GM12878 (cell line): Measurements from ENCODE around the gene RAPGEF6. TPM values are rescaled to one million over a fixed set of nuclear protein-coding genes. Genes with fewer than 3 reads are reported as not detected.

Experiments
- ATF7 ChIP-seq: fragments of 450-650 bp; IDR thresholded peaks from 2 replicates; pipeline ENCODE4 v1.6.1; 2016; ENCODE audit warnings: low read depth, mild to moderate bottlenecking
- DPF2 ChIP-seq: fragments of 450-650 bp; IDR thresholded peaks from 2 replicates; pipeline ENCODE4 v1.6.1; 2017; ENCODE audit warnings: mild to moderate bottlenecking
- FOXM1 ChIP-seq: IDR thresholded peaks from 2 replicates; pipeline ENCODE4 v1.6.1; 2012; ENCODE audit warnings: low read depth, mild to moderate bottlenecking, inconsistent platforms, low read length, moderate library complexity
- GABPA ChIP-seq: IDR thresholded peaks from 2 replicates; pipeline ENCODE4 v1.6.1; 2014; ENCODE audit warnings: antibody characterized with exemption, low read depth, mild to moderate bottlenecking, inconsistent platforms
- NR2C1 ChIP-seq: fragments of 450-650 bp; IDR thresholded peaks from 2 replicates; pipeline ENCODE4 v1.6.1; 2017; ENCODE audit warnings: antibody characterized with exemption, mild to moderate bottlenecking, moderate library complexity
- PAX5 ChIP-seq: IDR thresholded peaks from 2 replicates; pipeline ENCODE4 v1.6.1; 2011; ENCODE audit warnings: low read depth, low read length, borderline replicate concordance
- RCOR1 ChIP-seq: conservative IDR thresholded peaks from 2 replicates; pipeline ENCODE4 v1.6.1; 2012; ENCODE audit warnings: low read depth, low read length, improper control_type of control experiment
- RELA ChIP-seq: fragments of 450-650 bp; IDR thresholded peaks from 2 replicates; pipeline ENCODE4 v1.8.0; 2014; ENCODE audit warnings: borderline replicate concordance; ENCODE audit not compliant: partially characterized antibody
- SMAD5 ChIP-seq: IDR thresholded peaks from 2 replicates; pipeline ENCODE4 v1.6.1; 2016; ENCODE audit warnings: antibody characterized with exemption, low read depth
- SMARCA5 ChIP-seq: fragments of 450-650 bp; IDR thresholded peaks from 2 replicates; pipeline ENCODE4 v1.6.1; 2017; ENCODE audit warnings: mild to moderate bottlenecking
- SREBF2 ChIP-seq: IDR thresholded peaks from 2 replicates; pipeline ENCODE4 v1.6.1; 2012; ENCODE audit warnings: mild to moderate bottlenecking, low read length
- SUZ12 ChIP-seq: fragments of 200-600 bp; sonication (generic); IDR thresholded peaks from one replicate; pipeline ENCODE4 v1.6.1; 2018; ENCODE audit warnings: antibody characterized with exemption, mild to moderate bottlenecking; ENCODE audit not compliant: unreplicated experiment
- ZNF384 ChIP-seq: IDR thresholded peaks from 2 replicates; pipeline ENCODE4 v1.6.1; 2012; ENCODE audit warnings: low read depth, mild to moderate bottlenecking, low read length, improper control_type of control experiment, borderline replicate concordance
- polyA plus RNA-seq, 11 experiments: library from polyadenylated mRNA; depleted of rRNA in 4 of 11; unstranded in 6 of 11; stranded (reverse) in 5 of 11; fragments of >200 nt; fragmentation: Nextera tagmentation in 4 of 11; fragmentation: Illumina TruSeq in 1 of 11; extraction: Ambion mirVana in 4 of 11; extraction: Trizol in 1 of 11; gene quantifications; 1 replicate in 1 of 11; 2 replicates in 10 of 11; pipeline versions ENCODE4 v1.2.1 to v1.2.3, GENCODE V29; 2011 to 2016; ENCODE audit warnings: inconsistent platforms in 2 of 11, missing spikeins in 2 of 11, low read depth in 1 of 11
- total RNA-seq, 4 experiments: library from RNA; depleted of rRNA in 3 of 4; stranded (reverse); fragments of >200 nt in 3 of 4; fragmentation: Illumina TruSeq in 1 of 4; extraction: Trizol in 1 of 4; gene quantifications; 2 replicates each; pipeline versions ENCODE4 v1.2.1 to v1.2.3, GENCODE V29; 2013 to 2021
- TF ChIP-seq, protein P1 (sequence below): IDR thresholded peaks from 2 replicates; pipeline ENCODE4 v1.6.1; 2012; ENCODE audit warnings: improper control_type of control experiment, low read depth, low read length; ENCODE audit not compliant: insufficient replicate concordance
- TF ChIP-seq, protein P2 (sequence below): fragments of 450-650 bp; IDR thresholded peaks from 2 replicates; pipeline ENCODE4 v1.6.1; 2018; ENCODE audit warnings: mild to moderate bottlenecking, low read depth, moderate library complexity; ENCODE audit not compliant: partially characterized antibody
- TF ChIP-seq, protein P3 (sequence below): fragments of 450-650 bp; IDR thresholded peaks from 2 replicates; pipeline ENCODE4 v1.6.1; 2017; ENCODE audit warnings: low read depth, mild to moderate bottlenecking, moderate library complexity
- TF ChIP-seq, protein P4 (sequence below): IDR thresholded peaks from 2 replicates; pipeline ENCODE4 v1.6.1; 2011; ENCODE audit warnings: mild to moderate bottlenecking, low read depth, low read length, moderate library complexity; ENCODE audit not compliant: insufficient replicate concordance
- TF ChIP-seq, protein P5 (sequence below), 3 experiments: IDR thresholded peaks in 2 of 3; conservative IDR thresholded peaks in 1 of 3; 2 replicates each; pipeline ENCODE4 v1.5.1; 2011; ENCODE audit warnings: low read depth in 3 of 3, low read length in 3 of 3, mild to moderate bottlenecking in 3 of 3, control low read depth in 2 of 3, moderate library complexity in 2 of 3, inconsistent platforms in 1 of 3, mixed read lengths in 1 of 3; ENCODE audit not compliant: control insufficient read depth in 2 of 3, insufficient read depth in 1 of 3; ENCODE audit errors: extremely low read depth in 1 of 3

Gene RAPGEF6
- total and polyA plus RNA-seq, 10 of the 15 experiments (the other 5 are each of a cell fraction or from before 2014, with no cell fraction given), result 2.9 to 24.0 (median 14.2) TPM

DNA sequence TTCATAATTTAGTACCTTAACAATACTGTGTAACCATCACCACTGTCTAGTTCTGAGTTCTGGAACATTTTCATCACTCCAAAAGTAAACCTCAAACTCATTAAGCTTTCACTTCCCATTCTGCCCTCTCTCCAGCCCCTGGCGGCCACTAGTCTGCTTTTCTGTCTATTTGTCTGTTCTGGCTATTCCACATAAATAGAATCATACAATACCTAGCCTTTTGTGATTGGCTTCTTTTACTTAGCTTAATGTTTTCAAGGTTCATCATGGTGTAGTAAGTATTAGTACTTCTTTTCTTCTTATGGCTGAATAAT lies 138.7 kb downstream of the RAPGEF6 start (continued):
- TF ChIP-seq, protein P1, sequence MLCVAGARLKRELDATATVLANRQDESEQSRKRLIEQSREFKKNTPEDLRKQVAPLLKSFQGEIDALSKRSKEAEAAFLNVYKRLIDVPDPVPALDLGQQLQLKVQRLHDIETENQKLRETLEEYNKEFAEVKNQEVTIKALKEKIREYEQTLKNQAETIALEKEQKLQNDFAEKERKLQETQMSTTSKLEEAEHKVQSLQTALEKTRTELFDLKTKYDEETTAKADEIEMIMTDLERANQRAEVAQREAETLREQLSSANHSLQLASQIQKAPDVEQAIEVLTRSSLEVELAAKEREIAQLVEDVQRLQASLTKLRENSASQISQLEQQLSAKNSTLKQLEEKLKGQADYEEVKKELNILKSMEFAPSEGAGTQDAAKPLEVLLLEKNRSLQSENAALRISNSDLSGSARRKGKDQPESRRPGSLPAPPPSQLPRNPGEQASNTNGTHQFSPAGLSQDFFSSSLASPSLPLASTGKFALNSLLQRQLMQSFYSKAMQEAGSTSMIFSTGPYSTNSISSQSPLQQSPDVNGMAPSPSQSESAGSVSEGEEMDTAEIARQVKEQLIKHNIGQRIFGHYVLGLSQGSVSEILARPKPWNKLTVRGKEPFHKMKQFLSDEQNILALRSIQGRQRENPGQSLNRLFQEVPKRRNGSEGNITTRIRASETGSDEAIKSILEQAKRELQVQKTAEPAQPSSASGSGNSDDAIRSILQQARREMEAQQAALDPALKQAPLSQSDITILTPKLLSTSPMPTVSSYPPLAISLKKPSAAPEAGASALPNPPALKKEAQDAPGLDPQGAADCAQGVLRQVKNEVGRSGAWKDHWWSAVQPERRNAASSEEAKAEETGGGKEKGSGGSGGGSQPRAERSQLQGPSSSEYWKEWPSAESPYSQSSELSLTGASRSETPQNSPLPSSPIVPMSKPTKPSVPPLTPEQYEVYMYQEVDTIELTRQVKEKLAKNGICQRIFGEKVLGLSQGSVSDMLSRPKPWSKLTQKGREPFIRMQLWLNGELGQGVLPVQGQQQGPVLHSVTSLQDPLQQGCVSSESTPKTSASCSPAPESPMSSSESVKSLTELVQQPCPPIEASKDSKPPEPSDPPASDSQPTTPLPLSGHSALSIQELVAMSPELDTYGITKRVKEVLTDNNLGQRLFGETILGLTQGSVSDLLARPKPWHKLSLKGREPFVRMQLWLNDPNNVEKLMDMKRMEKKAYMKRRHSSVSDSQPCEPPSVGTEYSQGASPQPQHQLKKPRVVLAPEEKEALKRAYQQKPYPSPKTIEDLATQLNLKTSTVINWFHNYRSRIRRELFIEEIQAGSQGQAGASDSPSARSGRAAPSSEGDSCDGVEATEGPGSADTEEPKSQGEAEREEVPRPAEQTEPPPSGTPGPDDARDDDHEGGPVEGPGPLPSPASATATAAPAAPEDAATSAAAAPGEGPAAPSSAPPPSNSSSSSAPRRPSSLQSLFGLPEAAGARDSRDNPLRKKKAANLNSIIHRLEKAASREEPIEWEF, result no peak
- TF ChIP-seq FOXM1 (no peak), SUZ12 (no peak), ATF7 (peak; percentile 76), SMAD5 (no peak), RELA (no peak), PAX5 (peak; percentile 25; the same call in 1 of the 2 replicates), GABPA (no peak), DPF2 (peak; percentile 92), SMARCA5 (peak; percentile 59; the same call in 1 of the 2 replicates), ZNF384 (no peak), SREBF2 (no peak), NR2C1 (no peak), RCOR1 (0 out of 2 replicates have a peak, but pooled peaks have one; percentile 60)
- TF ChIP-seq, protein P2, sequence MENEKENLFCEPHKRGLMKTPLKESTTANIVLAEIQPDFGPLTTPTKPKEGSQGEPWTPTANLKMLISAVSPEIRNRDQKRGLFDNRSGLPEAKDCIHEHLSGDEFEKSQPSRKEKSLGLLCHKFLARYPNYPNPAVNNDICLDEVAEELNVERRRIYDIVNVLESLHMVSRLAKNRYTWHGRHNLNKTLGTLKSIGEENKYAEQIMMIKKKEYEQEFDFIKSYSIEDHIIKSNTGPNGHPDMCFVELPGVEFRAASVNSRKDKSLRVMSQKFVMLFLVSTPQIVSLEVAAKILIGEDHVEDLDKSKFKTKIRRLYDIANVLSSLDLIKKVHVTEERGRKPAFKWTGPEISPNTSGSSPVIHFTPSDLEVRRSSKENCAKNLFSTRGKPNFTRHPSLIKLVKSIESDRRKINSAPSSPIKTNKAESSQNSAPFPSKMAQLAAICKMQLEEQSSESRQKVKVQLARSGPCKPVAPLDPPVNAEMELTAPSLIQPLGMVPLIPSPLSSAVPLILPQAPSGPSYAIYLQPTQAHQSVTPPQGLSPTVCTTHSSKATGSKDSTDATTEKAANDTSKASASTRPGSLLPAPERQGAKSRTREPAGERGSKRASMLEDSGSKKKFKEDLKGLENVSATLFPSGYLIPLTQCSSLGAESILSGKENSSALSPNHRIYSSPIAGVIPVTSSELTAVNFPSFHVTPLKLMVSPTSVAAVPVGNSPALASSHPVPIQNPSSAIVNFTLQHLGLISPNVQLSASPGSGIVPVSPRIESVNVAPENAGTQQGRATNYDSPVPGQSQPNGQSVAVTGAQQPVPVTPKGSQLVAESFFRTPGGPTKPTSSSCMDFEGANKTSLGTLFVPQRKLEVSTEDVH, result no peak
- TF ChIP-seq, protein P3, sequence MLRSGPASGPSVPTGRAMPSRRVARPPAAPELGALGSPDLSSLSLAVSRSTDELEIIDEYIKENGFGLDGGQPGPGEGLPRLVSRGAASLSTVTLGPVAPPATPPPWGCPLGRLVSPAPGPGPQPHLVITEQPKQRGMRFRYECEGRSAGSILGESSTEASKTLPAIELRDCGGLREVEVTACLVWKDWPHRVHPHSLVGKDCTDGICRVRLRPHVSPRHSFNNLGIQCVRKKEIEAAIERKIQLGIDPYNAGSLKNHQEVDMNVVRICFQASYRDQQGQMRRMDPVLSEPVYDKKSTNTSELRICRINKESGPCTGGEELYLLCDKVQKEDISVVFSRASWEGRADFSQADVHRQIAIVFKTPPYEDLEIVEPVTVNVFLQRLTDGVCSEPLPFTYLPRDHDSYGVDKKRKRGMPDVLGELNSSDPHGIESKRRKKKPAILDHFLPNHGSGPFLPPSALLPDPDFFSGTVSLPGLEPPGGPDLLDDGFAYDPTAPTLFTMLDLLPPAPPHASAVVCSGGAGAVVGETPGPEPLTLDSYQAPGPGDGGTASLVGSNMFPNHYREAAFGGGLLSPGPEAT, result peak; percentile 48; the same call in 1 of the 2 replicates
- TF ChIP-seq, protein P4, sequence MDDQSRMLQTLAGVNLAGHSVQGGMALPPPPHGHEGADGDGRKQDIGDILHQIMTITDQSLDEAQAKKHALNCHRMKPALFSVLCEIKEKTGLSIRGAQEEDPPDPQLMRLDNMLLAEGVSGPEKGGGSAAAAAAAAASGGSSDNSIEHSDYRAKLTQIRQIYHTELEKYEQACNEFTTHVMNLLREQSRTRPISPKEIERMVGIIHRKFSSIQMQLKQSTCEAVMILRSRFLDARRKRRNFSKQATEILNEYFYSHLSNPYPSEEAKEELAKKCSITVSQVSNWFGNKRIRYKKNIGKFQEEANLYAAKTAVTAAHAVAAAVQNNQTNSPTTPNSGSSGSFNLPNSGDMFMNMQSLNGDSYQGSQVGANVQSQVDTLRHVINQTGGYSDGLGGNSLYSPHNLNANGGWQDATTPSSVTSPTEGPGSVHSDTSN, result no peak
- TF ChIP-seq, protein P5, sequence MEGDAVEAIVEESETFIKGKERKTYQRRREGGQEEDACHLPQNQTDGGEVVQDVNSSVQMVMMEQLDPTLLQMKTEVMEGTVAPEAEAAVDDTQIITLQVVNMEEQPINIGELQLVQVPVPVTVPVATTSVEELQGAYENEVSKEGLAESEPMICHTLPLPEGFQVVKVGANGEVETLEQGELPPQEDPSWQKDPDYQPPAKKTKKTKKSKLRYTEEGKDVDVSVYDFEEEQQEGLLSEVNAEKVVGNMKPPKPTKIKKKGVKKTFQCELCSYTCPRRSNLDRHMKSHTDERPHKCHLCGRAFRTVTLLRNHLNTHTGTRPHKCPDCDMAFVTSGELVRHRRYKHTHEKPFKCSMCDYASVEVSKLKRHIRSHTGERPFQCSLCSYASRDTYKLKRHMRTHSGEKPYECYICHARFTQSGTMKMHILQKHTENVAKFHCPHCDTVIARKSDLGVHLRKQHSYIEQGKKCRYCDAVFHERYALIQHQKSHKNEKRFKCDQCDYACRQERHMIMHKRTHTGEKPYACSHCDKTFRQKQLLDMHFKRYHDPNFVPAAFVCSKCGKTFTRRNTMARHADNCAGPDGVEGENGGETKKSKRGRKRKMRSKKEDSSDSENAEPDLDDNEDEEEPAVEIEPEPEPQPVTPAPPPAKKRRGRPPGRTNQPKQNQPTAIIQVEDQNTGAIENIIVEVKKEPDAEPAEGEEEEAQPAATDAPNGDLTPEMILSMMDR (IDR thresholded peaks at IDR 0.05 in 2 of 3, conservative IDR thresholded peaks at IDR 0.05 in 1 of 3; ENCODE audit: control insufficient read depth in 2 of 3, extremely low read depth in 1 of 3, insufficient read depth in 1 of 3, low read depth in 3 of 3, low read length in 3 of 3), result peak; percentile 42 to 53 (median 51); a peak in 5 of 6 replicates
